Activated CD4-positive, alpha-beta T cell treated with anti-CD3 and anti-CD28 coated beads, Interleukin-2, amount 50 U/mL, for 24 hours (primary cell): ENCODE data around the gene TENT5A.
A peak's percentile ranks its signal among the peaks of the same experiment; 100 is the strongest.
"Not testable (repeated sequence)": the region's sequence is repeated elsewhere in the genome, so short reads cannot be mapped to it uniquely, and the experiment has no call there.

ENCODE experiments used
- DNase-seq, 2 donors: peaks; one replicate each; pipeline ENCODE4 v3.0.0-alpha.2; 2020; ENCODE audit warnings: low read depth in 1 of 2, low spot score in 1 of 2

TENT5A gene

GRCh38 chr6:81752084-81752920, at the start of gene TENT5A:
TSS of gene TENT5A (minus strand) at chr6:81752681. CDS start at chr6:81752141, 540 bp downstream.
- DNase-seq: peak; percentile 55 to 64

GRCh38 chr6:81801489-81801888, 49.0 kb upstream of the TENT5A start:
- no peak for DNase-seq

GRCh38 chr6:81800666-81801065, 48.2 kb upstream of the TENT5A start:
- no peak for DNase-seq

- DNase-seq: no peak
Observed at GRCh38 chr6:81799323-81799722, 46.8 kb upstream of the TENT5A start.

- no peak for DNase-seq
Observed at GRCh38 chr6:81797591-81797990, 45.1 kb upstream of the TENT5A start.

- DNase-seq: no peak
Observed at GRCh38 chr6:81795890-81796289, 43.4 kb upstream of the TENT5A start.

GRCh38 chr6:81793821-81794475, 41.5 kb upstream of the TENT5A start:
- no peak for DNase-seq

- no peak for DNase-seq
Observed at GRCh38 chr6:81792826-81793225, 40.3 kb upstream of the TENT5A start.

GRCh38 chr6:81791756-81792155, 39.3 kb upstream of the TENT5A start:
- DNase-seq: no peak

- no peak for DNase-seq
Observed at GRCh38 chr6:81790034-81790433, 37.6 kb upstream of the TENT5A start.

- no peak for DNase-seq
Observed at GRCh38 chr6:81789291-81789690, 36.8 kb upstream of the TENT5A start.

GRCh38 chr6:81788748-81789147, 36.3 kb upstream of the TENT5A start:
- no peak for DNase-seq

- no peak for DNase-seq
Observed at GRCh38 chr6:81787313-81788068, 35.0 kb upstream of the TENT5A start.

GRCh38 chr6:81786150-81786549, 33.7 kb upstream of the TENT5A start:
- no peak for DNase-seq

- DNase-seq: no peak
Observed at GRCh38 chr6:81785377-81785776, 32.9 kb upstream of the TENT5A start.

GRCh38 chr6:81783893-81784292, 31.4 kb upstream of the TENT5A start:
- DNase-seq: no peak

- no peak for DNase-seq
Observed at GRCh38 chr6:81781624-81782023, 29.1 kb upstream of the TENT5A start.

- DNase-seq: no peak
Observed at GRCh38 chr6:81777586-81778268, 25.2 kb upstream of the TENT5A start.

- not testable (repeated sequence) for DNase-seq
Observed at GRCh38 chr6:81776219-81776618, 23.7 kb upstream of the TENT5A start.

- DNase-seq: no peak
Observed at GRCh38 chr6:81774542-81774941, 22.1 kb upstream of the TENT5A start.

GRCh38 chr6:81773887-81774286, 21.4 kb upstream of the TENT5A start:
- DNase-seq: no peak
